Stimulated activated CD4-positive, alpha-beta T cell treated with anti-CD3 and anti-CD28 coated beads, Interleukin-4, amount 100 ng/mL, for 24 hours (primary cell): Measurements from ENCODE around the gene PLEKHA7.
"Not testable (repeated sequence)": the region's sequence is repeated elsewhere in the genome, so short reads cannot be mapped to it uniquely, and the experiment has no call there.

Experiments used
- DNase-seq: peaks from one replicate; pipeline ENCODE4 v3.0.0-alpha.2; 2020

The PLEKHA7 gene, protein sequence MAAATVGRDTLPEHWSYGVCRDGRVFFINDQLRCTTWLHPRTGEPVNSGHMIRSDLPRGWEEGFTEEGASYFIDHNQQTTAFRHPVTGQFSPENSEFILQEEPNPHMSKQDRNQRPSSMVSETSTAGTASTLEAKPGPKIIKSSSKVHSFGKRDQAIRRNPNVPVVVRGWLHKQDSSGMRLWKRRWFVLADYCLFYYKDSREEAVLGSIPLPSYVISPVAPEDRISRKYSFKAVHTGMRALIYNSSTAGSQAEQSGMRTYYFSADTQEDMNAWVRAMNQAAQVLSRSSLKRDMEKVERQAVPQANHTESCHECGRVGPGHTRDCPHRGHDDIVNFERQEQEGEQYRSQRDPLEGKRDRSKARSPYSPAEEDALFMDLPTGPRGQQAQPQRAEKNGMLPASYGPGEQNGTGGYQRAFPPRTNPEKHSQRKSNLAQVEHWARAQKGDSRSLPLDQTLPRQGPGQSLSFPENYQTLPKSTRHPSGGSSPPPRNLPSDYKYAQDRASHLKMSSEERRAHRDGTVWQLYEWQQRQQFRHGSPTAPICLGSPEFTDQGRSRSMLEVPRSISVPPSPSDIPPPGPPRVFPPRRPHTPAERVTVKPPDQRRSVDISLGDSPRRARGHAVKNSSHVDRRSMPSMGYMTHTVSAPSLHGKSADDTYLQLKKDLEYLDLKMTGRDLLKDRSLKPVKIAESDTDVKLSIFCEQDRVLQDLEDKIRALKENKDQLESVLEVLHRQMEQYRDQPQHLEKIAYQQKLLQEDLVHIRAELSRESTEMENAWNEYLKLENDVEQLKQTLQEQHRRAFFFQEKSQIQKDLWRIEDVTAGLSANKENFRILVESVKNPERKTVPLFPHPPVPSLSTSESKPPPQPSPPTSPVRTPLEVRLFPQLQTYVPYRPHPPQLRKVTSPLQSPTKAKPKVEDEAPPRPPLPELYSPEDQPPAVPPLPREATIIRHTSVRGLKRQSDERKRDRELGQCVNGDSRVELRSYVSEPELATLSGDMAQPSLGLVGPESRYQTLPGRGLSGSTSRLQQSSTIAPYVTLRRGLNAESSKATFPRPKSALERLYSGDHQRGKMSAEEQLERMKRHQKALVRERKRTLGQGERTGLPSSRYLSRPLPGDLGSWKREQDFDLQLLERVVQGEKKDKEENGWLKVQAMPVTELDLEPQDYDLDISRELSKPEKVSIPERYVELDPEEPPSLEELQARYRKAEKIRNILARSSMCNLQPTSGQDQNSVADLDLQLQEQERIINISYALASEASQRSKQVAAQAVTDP

GRCh38 chr11:17014321-17014832 lies at the start of gene PLEKHA7:
PLEKHA7 (minus strand) TSS chr11:17014414; CDS start chr11:17014401, 13 bp downstream.
- DNase-seq = no peak

DNA sequence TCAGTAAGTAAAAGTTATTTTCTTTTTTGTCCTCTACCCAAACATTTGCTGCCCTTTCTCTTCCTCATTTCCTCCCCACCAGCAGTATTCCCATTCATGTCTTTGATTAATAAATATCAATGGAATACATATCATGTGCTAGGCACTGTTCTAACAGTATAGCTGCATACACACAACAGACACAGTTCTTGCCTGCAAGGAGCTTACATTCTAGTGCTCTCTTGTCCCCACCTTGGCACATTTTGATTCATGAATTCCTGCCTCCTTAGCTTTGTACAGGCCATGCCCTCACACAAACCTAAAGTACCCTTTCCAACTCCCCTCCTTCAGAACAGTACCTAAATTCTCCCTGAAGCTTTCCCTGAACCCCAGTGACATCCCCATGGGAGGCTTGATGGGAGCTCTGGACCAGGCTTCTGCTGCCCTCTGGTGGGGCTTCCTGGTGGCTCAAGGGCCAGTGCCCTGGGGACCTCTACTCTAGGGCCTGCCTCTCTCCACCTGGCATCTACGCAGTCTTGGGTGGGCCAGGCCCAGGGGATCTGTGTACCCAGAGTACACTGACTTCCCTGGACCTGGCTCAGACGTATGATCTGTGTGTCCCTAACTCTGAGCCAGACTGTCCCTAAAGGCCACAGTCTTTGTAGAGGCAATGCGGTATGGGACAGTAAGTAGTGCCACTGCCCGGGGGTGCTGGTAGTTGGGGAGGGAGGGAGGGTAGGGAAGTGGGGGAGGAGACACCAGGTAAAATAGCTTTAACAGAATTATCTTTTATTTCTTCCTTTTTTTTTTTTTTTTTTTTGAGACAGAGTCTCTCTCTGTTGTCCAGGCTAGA lies 49.2 kb upstream of the PLEKHA7 start:
- DNase-seq = peak; percentile 66

DNA sequence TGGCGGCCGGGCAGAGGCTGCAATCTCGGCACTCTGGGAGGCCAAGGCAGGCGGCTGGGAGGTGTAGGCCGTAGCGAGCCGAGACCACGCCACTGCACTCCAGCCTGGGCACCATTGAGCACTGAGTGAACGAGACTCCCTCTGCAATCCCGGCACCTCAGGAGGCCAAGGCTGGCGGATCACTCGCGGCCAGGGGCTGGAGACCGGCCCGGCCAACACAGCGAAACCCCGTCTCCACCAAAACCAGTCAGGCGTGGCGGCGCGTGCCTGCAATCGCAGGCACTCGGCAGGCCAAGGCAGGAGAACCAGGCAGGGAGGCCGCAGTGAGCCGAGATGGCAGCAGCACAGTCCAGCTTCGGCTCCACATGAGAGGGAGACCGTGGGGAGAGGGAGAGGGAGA lies 36.9 kb upstream of the PLEKHA7 start:
- DNase-seq = not testable (repeated sequence)

- DNase-seq = not testable (repeated sequence)
Observed at GRCh38 chr11:17048491-17048890, 34.3 kb upstream of the PLEKHA7 start.

DNA sequence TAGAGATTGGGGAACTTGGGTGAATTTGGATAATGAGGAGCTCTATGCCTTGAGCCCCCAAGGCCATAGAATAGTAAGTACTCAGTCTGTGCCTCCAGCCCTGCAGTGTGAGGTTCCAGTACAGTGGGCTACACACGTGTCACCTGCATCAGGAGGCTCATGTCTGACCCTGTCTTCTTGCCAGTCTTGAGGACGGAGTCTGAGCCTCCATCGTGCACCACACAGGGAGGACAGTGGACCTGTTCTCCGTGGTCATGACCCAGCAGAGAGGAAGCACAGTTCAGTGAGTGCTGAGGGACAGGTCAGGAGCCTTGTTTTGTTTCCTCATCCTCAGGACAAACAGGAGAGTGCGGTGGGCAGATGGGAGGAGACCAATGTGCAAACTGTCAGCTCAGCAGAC lies 32.5 kb upstream of the PLEKHA7 start:
- no peak for DNase-seq

- DNase-seq = no peak
Observed at GRCh38 chr11:17036666-17037658, 22.7 kb upstream of the PLEKHA7 start.

GRCh38 chr11:17034027-17034426 lies 19.8 kb upstream of the PLEKHA7 start:
- DNase-seq = not testable (repeated sequence)

- no peak for DNase-seq
Observed at GRCh38 chr11:17026487-17027082, 12.4 kb upstream of the PLEKHA7 start.

- no peak for DNase-seq
Observed at GRCh38 chr11:17024924-17025323, 10.7 kb upstream of the PLEKHA7 start.

GRCh38 chr11:17021511-17021910 lies 7.3 kb upstream of the PLEKHA7 start:
- no peak for DNase-seq

DNA sequence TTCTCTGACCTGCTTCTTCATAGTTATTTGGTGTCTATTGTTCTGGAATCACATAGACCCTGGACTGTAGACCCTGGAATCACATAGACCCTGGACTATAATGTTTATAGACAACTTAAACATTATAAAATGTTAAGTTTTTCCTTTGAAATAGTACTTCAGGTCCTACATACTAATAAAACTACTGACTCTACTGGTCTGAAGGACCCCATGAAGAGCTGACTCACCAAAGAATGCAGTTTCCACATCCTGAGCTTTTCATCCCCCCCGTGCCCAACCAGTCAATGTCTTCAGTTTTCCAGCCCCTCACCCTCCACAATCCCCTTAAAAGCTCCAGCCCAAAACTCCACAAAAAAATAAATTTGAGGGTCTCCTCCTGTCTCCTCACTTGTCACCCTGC lies 6.6 kb upstream of the PLEKHA7 start:
- no peak for DNase-seq

DNA sequence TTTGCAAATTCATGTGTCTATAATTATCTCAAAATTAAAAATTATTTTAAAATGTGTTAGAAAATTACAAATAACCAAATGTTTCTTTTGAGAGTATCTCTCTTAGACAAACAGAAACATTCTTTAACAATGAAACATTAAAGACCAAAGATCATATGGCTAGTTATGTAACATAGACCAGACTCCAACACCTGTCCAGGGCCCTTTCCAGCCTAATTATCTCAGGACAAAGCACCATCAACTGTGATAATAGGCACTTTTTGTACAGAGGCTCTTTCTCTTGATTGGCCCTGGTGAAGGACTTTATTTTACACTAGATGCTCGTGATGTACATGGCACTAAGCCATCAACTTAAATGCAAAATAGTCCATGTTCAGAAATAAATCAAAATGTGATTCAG lies 5.0 kb upstream of the PLEKHA7 start:
- DNase-seq = no peak

GRCh38 chr11:17015627-17016126 lies 1.5 kb upstream of the PLEKHA7 start:
- DNase-seq = no peak

DNA sequence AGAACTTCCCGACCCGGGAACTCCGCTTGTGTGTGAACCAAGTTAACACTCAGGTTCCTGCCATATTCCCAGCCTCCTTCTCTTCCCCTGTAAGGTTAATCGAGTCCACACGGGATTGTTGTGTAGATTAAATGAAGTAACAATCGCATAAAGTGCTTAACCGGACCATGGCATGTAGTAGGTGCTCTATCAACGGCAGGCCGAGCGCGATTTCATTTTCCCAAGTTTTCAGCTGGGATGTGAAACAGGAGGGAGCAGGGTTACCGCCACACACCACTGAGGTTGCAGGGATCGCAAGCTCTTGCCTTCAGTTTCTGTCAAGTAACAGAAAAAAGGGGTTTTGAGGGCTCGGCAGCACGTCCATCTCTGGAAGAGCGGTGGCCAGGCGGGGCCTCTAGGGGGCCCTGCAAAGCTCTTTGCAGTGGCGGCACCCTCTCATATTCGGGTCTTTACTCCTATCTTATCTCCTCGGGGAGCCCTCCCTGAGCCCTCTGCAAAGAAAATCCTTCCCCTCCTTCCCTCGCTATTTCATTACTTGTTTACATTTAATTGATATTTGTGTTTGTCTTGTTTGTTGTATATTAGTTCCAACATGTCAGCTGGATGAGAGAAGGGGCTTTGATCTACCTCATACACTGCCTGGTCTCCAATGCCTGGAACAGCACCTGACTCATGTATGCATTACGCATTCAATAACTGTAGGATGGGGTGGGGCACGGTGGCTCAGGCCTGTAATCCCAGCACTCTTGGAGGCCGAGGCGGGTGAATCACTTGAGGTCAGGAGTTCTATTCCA lies 816 bp upstream of the PLEKHA7 start:
- DNase-seq = no peak

DNA sequence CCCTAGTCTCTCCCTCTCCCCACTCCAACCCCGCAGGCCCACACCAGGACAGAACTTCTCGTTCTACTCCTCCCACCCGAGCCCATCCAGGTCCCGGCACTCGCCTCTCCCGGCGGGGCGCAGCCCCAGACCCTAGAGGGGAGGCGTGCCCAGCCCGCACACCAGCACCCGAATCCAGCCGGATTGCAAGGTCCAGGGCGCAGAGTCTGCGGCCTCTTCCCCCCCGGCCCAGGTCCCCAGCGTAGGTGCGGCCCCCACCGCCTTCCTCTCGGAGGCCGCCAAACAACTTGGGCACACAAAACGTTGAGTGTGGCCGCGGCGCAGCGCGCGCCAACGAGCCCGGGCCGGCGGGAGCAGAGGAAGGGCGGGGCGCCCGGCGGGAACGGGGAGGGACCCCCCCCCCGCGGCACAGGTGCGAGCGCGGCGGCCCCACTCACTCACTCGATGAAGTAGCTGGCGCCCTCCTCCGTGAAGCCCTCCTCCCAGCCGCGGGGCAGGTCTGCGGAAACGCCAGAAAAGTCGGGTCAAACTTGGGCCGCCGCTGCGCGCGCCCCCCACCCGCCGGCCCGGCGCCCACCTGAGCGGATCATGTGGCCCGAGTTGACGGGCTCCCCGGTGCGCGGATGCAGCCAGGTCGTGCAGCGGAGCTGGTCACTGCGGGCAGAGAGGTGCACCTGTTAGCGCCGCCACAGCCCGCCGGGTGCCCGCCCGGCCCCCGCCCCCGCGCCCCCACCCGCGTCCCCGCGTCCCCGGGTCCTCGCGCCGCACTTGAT lies 480 bp downstream of the PLEKHA7 start:
- DNase-seq = peak; percentile 13

DNA sequence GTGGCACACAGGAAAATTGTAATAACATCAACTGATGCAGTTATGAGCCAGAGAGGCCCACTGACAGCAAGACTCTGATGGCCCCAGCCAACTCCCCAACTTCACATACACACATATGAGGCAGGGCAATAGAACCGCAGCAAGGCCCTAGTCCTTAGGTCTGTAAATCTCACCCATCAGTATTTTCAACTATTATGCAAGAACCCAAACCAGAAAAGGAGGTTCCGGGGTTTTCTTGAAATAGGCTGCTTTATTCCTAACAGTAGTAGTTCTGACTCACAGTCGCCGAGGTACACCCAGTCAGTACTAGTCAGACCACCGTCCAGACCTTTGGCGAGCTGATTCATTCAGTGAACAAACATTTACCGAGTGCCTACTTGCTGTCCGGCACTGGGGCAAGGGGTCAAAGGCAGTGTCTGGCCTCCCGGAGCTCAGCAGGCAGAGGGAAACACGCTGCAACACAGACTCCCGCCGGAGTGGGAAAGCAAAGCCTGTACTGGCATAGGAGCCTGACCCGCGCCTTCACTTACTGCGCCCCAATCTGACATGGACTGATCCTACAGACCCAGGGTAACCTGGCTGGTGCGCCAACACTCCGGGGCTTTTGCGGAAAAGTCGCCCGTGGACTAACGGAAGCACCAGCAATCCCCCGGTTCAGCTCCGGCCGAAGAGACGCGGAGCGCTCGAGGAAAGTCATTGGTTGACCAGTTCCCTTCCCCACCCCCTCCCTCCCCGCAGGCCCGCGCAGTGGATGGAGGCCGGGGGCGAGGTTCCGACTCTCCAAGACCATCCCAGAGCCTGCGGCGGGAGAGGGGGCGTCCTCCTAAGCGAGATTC lies 1.3 kb downstream of the PLEKHA7 start:
- no peak for DNase-seq

DNA sequence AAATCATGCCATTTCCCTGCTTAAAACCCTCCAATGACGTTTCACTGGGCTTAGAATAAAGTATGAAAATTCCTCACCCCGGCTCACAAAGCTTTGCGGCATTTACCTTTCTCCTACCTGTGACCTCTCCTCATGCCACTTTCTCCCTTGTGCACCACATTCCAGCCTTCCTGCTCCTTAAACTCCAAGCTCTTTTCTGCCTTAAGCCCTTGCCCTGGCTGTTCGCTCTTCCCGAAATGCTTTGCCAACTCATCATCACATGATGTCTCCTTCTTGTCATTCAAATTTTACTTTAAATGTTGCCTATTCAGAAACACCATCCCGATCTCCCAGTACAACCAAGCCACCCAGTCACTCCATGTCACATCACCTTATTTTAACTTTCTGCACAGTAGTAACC lies 2.0 kb downstream of the PLEKHA7 start:
- DNase-seq = no peak
